Ammon's horn (tissue), 1 donor: Measurements from ENCODE around the gene HSP90AB1.
"Not testable (repeated sequence)": the region's sequence is repeated elsewhere in the genome, so short reads cannot be mapped to it uniquely, and the experiment has no call there.

ENCODE experiments used
- DNase-seq: peaks from one replicate; pipeline ENCODE4 v3.0.0-alpha.2; 2016; ENCODE audit warnings: low spot score

The HSP90AB1 gene

GRCh38 chr6:44222486-44223318, 24.2 kb upstream of the HSP90AB1 start:
- DNase-seq, result no peak

GRCh38 chr6:44223319-44224028, 23.4 kb upstream of the HSP90AB1 start, which contains the start of gene SLC29A1:
Gene SLC29A1, plus strand, starts transcription at chr6:44223595. Its CDS starts 3,719 bp downstream, at chr6:44227314.
- DNase-seq, result peak; percentile 80

GRCh38 chr6:44224029-44224964, 22.6 kb upstream of the HSP90AB1 start:
- DNase-seq, result no peak

GRCh38 chr6:44224965-44225305, 22.0 kb upstream of the HSP90AB1 start:
- no peak for DNase-seq

- DNase-seq, result no peak
Observed at GRCh38 chr6:44225579-44226325, 21.1 kb upstream of the HSP90AB1 start.

- DNase-seq, result no peak
Observed at GRCh38 chr6:44226368-44227147, 20.3 kb upstream of the HSP90AB1 start.

GRCh38 chr6:44227148-44227793, 19.6 kb upstream of the HSP90AB1 start:
- DNase-seq, result no peak

GRCh38 chr6:44228031-44228430, 18.9 kb upstream of the HSP90AB1 start:
- DNase-seq, result no peak

GRCh38 chr6:44228433-44228832, 18.5 kb upstream of the HSP90AB1 start:
- no peak for DNase-seq

- DNase-seq, result no peak
Observed at GRCh38 chr6:44228836-44229235, 18.1 kb upstream of the HSP90AB1 start.

- DNase-seq, result no peak
Observed at GRCh38 chr6:44229376-44230033, 17.4 kb upstream of the HSP90AB1 start.

- DNase-seq, result no peak
Observed at GRCh38 chr6:44230034-44230675, 16.7 kb upstream of the HSP90AB1 start.

GRCh38 chr6:44231426-44231825, 15.5 kb upstream of the HSP90AB1 start:
- not testable (repeated sequence) for DNase-seq

GRCh38 chr6:44232676-44233566, 14.0 kb upstream of the HSP90AB1 start:
- no peak for DNase-seq

GRCh38 chr6:44233567-44234100, 13.3 kb upstream of the HSP90AB1 start:
- DNase-seq, result no peak

- peak; percentile 92 for DNase-seq
Observed at GRCh38 chr6:44234101-44235025, 12.5 kb upstream of the HSP90AB1 start.

- DNase-seq, result no peak
Observed at GRCh38 chr6:44235269-44235668, 11.6 kb upstream of the HSP90AB1 start.
